Uterus (tissue), 2 donors: ENCODE results near the gene ABHD6.

Experiments used
- POLR2A ChIP-seq, 2 donors: fragments of 450-650 bp; IDR thresholded peaks; one replicate each; pipeline ENCODE4 v1.6.1; 2016; ENCODE audit warnings: antibody characterized with exemption in 2 of 2, mild to moderate bottlenecking in 1 of 2, moderate library complexity in 1 of 2
- TF ChIP-seq, protein P1 (sequence below), 4 experiments: fragments of 200-600 bp in 2 of 4; fragments of 450-650 bp in 2 of 4; sonication (generic) in 2 of 4; IDR thresholded peaks; one replicate each; pipeline ENCODE4 v1.5.1; 2016 to 2019; ENCODE audit warnings: antibody characterized with exemption in 4 of 4, mild to moderate bottlenecking in 2 of 4, moderate library complexity in 1 of 4

DNA sequence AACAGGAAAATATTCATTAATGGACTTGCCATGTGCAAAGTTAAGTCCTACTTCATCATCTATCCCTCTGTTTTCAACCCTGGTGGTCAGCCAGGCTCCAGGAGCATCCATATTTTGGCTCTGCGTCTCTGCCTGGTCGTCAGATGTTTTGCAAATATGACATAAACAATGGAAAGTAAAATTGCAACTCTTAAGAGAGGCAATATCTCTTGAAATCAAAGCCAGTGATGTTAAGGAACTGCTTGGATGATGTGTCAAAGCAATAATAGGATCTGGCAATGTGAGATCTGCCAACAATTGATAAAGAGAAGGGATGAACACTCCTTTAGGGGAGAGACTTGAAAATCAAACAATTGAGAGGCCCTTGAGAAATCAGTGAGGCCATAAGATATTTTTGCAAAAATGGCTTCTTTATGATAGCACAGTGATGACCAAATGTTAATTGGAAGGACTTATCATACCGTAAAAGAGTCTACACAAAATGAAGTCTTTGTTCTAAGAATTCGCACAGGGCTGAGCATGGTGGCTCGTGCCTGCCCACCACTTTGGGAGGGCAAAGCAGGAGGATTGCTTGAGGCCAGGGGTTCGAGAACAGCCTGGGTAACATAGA, 6.5 kb downstream of the ABHD6 start:
- TF ChIP-seq POLR2A (IDR thresholded peaks at IDR 0.05) = no peak
- TF ChIP-seq, protein P1, sequence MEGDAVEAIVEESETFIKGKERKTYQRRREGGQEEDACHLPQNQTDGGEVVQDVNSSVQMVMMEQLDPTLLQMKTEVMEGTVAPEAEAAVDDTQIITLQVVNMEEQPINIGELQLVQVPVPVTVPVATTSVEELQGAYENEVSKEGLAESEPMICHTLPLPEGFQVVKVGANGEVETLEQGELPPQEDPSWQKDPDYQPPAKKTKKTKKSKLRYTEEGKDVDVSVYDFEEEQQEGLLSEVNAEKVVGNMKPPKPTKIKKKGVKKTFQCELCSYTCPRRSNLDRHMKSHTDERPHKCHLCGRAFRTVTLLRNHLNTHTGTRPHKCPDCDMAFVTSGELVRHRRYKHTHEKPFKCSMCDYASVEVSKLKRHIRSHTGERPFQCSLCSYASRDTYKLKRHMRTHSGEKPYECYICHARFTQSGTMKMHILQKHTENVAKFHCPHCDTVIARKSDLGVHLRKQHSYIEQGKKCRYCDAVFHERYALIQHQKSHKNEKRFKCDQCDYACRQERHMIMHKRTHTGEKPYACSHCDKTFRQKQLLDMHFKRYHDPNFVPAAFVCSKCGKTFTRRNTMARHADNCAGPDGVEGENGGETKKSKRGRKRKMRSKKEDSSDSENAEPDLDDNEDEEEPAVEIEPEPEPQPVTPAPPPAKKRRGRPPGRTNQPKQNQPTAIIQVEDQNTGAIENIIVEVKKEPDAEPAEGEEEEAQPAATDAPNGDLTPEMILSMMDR (IDR thresholded peaks at IDR 0.05) = no peak
